Breast epithelium (tissue), 4 donors: Measurements from ENCODE around the gene SHB. TPM values are rescaled to one million over a fixed set of nuclear protein-coding genes. Genes with fewer than 3 reads are reported as not detected.
A peak's percentile ranks its signal among the peaks of the same experiment; 100 is the strongest.

Source experiments
- DNase-seq, 2 donors: peaks; one replicate each; pipeline ENCODE4 v3.0.0-alpha.2; 2019; ENCODE audit warnings: low spot score in 2 of 2
- H3K27ac ChIP-seq, 2 donors: fragments of 200-600 bp; sonication (generic) in 1 of 2; one replicate each; pipeline ENCODE4 v1.5.1; 2016 to 2019; ENCODE audit warnings: mild to moderate bottlenecking in 1 of 2
- H3K27me3 ChIP-seq, 2 donors: fragments of 200-600 bp; sonication (generic) in 1 of 2; one replicate each; pipeline versions ENCODE4 v1.5.1 to v1.6.0; 2017 to 2019; ENCODE audit warnings: control low read depth in 1 of 2, mild to moderate bottlenecking in 1 of 2
- H3K36me3 ChIP-seq: fragments of 200-600 bp; one replicate; pipeline ENCODE4 v1.5.1; 2019
- H3K4me1 ChIP-seq, 2 donors: fragments of 200-600 bp; sonication (generic); one replicate each; pipeline ENCODE4 v1.5.1; 2016 to 2019; ENCODE audit warnings: control low read depth in 1 of 2
- H3K4me3 ChIP-seq, 3 donors: fragments of 200-600 bp; sonication (generic); 1 replicate in 2 of 3; 2 replicates in 1 of 3; pipeline ENCODE4 v1.5.1; 2016 to 2019; ENCODE audit warnings: mild to moderate bottlenecking in 3 of 3, moderate library complexity in 2 of 3
- H3K9me3 ChIP-seq, 2 donors: fragments of 200-600 bp; sonication (generic) in 1 of 2; one replicate each; pipeline ENCODE4 v1.5.1; 2016 to 2019; ENCODE audit warnings: control low read depth in 1 of 2
- POLR2A ChIP-seq: fragments of 450-650 bp; IDR thresholded peaks from one replicate; pipeline ENCODE4 v1.6.1; 2016; ENCODE audit warnings: antibody characterized with exemption, mild to moderate bottlenecking, moderate library complexity
- POLR2AphosphoS5 ChIP-seq, 3 donors: sonication (generic); formaldehyde crosslinking; IDR thresholded peaks; one replicate each; pipeline ENCODE4 v1.6.1; 2017; ENCODE audit warnings: antibody characterized with exemption in 3 of 3
- intact Hi-C: fragments of 100-400 bp; cut with DNase I; formaldehyde crosslinking; loops from one replicate; pipeline ENCODE4 v1.15.1; 2023; ENCODE audit warnings: low total_unique reads
- total RNA-seq, 3 donors: library from RNA; depleted of rRNA; stranded (reverse); fragments of >200 nt; gene quantifications; one replicate each; pipeline ENCODE4 v1.1.0, GENCODE V29; 2016
- TF ChIP-seq, protein P1 (sequence below), 3 donors: fragments of 450-650 bp; IDR thresholded peaks; one replicate each; pipeline ENCODE4 v1.5.1; 2016 to 2017; ENCODE audit warnings: antibody characterized with exemption in 3 of 3, mild to moderate bottlenecking in 3 of 3, moderate library complexity in 3 of 3

Gene SHB
- total RNA-seq, 3 donors from 2014 or later = 3.8 to 18.7 (median 17.9) TPM

DNA sequence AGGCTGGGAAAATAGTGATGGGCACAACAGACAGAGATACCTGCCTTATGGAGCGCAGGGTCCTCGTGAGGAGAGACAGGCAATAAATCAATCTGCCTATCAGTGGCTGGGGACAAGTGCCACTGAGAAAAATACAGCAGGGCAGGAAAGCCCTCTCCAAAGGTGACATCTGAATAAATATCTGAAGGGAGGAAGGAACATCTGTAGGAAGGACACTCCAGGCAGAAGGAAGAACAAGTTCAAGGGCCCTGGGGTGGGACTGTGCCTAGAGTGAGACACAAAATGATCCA, 111.4 kb downstream of the SHB start:
- Histone ChIP-seq H3K27me3 (peaks cover 0 to 3% of the 10 kb centered on the region in 2 donors), H3K4me1 (no peaks in the 10 kb centered on the region), H3K27ac (no peak overlapping the region), H3K4me3 (no peak overlapping the region), H3K9me3 (no peaks in the 10 kb centered on the region), H3K36me3 (no peaks in the 10 kb centered on the region)
- TF ChIP-seq POLR2AphosphoS5 (IDR thresholded peaks at IDR 0.05) (no peak), POLR2A (no peak)
- TF ChIP-seq, protein P1, sequence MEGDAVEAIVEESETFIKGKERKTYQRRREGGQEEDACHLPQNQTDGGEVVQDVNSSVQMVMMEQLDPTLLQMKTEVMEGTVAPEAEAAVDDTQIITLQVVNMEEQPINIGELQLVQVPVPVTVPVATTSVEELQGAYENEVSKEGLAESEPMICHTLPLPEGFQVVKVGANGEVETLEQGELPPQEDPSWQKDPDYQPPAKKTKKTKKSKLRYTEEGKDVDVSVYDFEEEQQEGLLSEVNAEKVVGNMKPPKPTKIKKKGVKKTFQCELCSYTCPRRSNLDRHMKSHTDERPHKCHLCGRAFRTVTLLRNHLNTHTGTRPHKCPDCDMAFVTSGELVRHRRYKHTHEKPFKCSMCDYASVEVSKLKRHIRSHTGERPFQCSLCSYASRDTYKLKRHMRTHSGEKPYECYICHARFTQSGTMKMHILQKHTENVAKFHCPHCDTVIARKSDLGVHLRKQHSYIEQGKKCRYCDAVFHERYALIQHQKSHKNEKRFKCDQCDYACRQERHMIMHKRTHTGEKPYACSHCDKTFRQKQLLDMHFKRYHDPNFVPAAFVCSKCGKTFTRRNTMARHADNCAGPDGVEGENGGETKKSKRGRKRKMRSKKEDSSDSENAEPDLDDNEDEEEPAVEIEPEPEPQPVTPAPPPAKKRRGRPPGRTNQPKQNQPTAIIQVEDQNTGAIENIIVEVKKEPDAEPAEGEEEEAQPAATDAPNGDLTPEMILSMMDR (IDR thresholded peaks at IDR 0.05) = no peak
- no peak for DNase-seq
- intact Hi-C loops = no loop called here

- intact Hi-C loops = no loop called here
- no peak for DNase-seq
Observed at GRCh38 chr9:37956904-37957663, 111.9 kb downstream of the SHB start.

DNA sequence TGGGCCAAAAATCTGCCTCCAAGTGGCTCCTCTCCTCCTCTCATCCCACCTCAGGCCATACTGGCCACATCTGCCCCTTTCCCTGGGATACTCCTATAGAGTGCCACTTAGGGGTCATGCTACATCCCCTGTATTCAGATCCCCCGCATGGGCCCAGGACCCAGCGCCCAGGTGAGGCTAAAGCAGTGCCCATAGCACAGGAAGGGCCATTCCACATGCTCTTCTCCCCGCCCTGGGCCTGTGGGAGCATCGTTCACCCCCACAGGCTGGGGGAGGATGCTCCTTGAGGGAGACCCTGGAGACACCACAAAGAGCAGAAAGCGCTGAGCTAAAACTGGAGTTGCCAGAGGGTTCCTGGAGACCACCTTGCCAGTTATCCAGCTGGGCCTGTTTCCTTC, 112.6 kb downstream of the SHB start:
- intact Hi-C loops = no loop called here
- DNase-seq = no peak
- H3K36me3 ChIP-seq = no peaks in the 10 kb centered on the region

More at GRCh38 chr9:37956904-37957663, 111.9 kb downstream of the SHB start:
- H3K9me3 ChIP-seq = no peaks in the 10 kb centered on the region
- no peaks in the 10 kb centered on the region for H3K36me3 ChIP-seq
- H3K4me1 ChIP-seq = no peaks in the 10 kb centered on the region
- H3K4me3 ChIP-seq = no peak overlapping the region
- no peak overlapping the region for H3K27ac ChIP-seq
- peaks cover 0 to 3% of the 10 kb centered on the region in 2 donors for H3K27me3 ChIP-seq
- TF ChIP-seq, protein P1 (IDR thresholded peaks at IDR 0.05) = no peak
- no peak for TF ChIP-seq POLR2AphosphoS5 (IDR thresholded peaks at IDR 0.05)
- TF ChIP-seq POLR2A = no peak

GRCh38 chr9:37955781-37956422, 113.1 kb downstream of the SHB start:
- Histone ChIP-seq H3K27ac (no peak overlapping the region), H3K27me3 (peaks cover 0 to 3% of the 10 kb centered on the region in 2 donors), H3K9me3 (no peaks in the 10 kb centered on the region), H3K4me3 (no peak overlapping the region), H3K36me3 (no peaks in the 10 kb centered on the region), H3K4me1 (no peaks in the 10 kb centered on the region)
- intact Hi-C loops = no loop called here
- DNase-seq = no peak
- TF ChIP-seq POLR2AphosphoS5 (IDR thresholded peaks at IDR 0.05) (no peak), POLR2A (no peak)
- TF ChIP-seq, protein P1 (IDR thresholded peaks at IDR 0.05) = no peak

More for the DNA sequence above, 112.6 kb downstream of the SHB start:
- H3K9me3 ChIP-seq = no peaks in the 10 kb centered on the region
- TF ChIP-seq POLR2A = no peak
- TF ChIP-seq, protein P1 (IDR thresholded peaks at IDR 0.05) = no peak
- TF ChIP-seq POLR2AphosphoS5 (IDR thresholded peaks at IDR 0.05) = no peak
- H3K27ac ChIP-seq = no peak overlapping the region
- no peak overlapping the region for H3K4me3 ChIP-seq
- no peaks in the 10 kb centered on the region for H3K4me1 ChIP-seq
- peaks cover 0 to 3% of the 10 kb centered on the region in 2 donors for H3K27me3 ChIP-seq

- DNase-seq = no peak
- TF ChIP-seq, protein P1 (IDR thresholded peaks at IDR 0.05) = no peak
- TF ChIP-seq POLR2A (no peak), POLR2AphosphoS5 (IDR thresholded peaks at IDR 0.05) (no peak)
- Histone ChIP-seq H3K9me3 (no peaks in the 10 kb centered on the region), H3K4me3 (no peak overlapping the region), H3K27me3 (no peaks in the 10 kb centered on the region), H3K4me1 (no peaks in the 10 kb centered on the region), H3K36me3 (no peaks in the 10 kb centered on the region), H3K27ac (peak overlapping the region; percentile 60 to 74)
- intact Hi-C loops = no loop called here
Observed at GRCh38 chr9:37954581-37954981, 114.4 kb downstream of the SHB start.
